Ascending aorta (tissue), 2 donors: ENCODE data around the gene CIAO3. TPM values are rescaled to one million over a fixed set of nuclear protein-coding genes. Genes with fewer than 3 reads are reported as not detected.

Experiments used
- DNase-seq, 2 donors: peaks; one replicate each; pipeline ENCODE4 v3.0.0-alpha.2; 2019; ENCODE audit warnings: low spot score in 2 of 2
- H3K27ac ChIP-seq, 2 donors: fragments of 200-600 bp; sonication (generic); one replicate each; pipeline ENCODE4 v1.5.1; 2016 to 2017; ENCODE audit warnings: mild to moderate bottlenecking in 1 of 2
- H3K27me3 ChIP-seq: fragments of 200-600 bp; sonication (generic); one replicate; pipeline ENCODE4 v1.5.1; 2017
- H3K36me3 ChIP-seq, 2 donors: fragments of 200-600 bp; sonication (generic); one replicate each; pipeline ENCODE4 v1.5.1; 2016
- H3K4me1 ChIP-seq, 2 donors: fragments of 200-600 bp; sonication (generic); one replicate each; pipeline ENCODE4 v1.5.1; 2016 to 2017; ENCODE audit warnings: mild to moderate bottlenecking in 1 of 2
- H3K4me3 ChIP-seq, 2 donors: fragments of 200-600 bp; sonication (generic); one replicate each; pipeline ENCODE4 v1.5.1; 2016 to 2017; ENCODE audit warnings: mild to moderate bottlenecking in 1 of 2
- H3K9me3 ChIP-seq, 2 donors: fragments of 200-600 bp; sonication (generic); one replicate each; pipeline ENCODE4 v1.5.1; 2016
- intact Hi-C: fragments of 100-400 bp; cut with DNase I; formaldehyde crosslinking; loops from one replicate; pipeline ENCODE4 v1.15.1; 2023
- total RNA-seq: library from RNA; depleted of rRNA; stranded (reverse); fragments of >200 nt; gene quantifications from one replicate; pipeline ENCODE4 v1.1.0, GENCODE V29; 2016
- TF ChIP-seq, protein P1 (sequence below), 3 experiments: fragments of 200-600 bp in 2 of 3; fragments of 450-650 bp in 1 of 3; sonication (generic) in 2 of 3; IDR thresholded peaks; one replicate each; pipeline ENCODE4 v1.5.1; 2016 to 2019; ENCODE audit warnings: antibody characterized with exemption in 3 of 3, mild to moderate bottlenecking in 1 of 3, moderate library complexity in 1 of 3

The CIAO3 gene
- 103 TPM for total RNA-seq

DNA sequence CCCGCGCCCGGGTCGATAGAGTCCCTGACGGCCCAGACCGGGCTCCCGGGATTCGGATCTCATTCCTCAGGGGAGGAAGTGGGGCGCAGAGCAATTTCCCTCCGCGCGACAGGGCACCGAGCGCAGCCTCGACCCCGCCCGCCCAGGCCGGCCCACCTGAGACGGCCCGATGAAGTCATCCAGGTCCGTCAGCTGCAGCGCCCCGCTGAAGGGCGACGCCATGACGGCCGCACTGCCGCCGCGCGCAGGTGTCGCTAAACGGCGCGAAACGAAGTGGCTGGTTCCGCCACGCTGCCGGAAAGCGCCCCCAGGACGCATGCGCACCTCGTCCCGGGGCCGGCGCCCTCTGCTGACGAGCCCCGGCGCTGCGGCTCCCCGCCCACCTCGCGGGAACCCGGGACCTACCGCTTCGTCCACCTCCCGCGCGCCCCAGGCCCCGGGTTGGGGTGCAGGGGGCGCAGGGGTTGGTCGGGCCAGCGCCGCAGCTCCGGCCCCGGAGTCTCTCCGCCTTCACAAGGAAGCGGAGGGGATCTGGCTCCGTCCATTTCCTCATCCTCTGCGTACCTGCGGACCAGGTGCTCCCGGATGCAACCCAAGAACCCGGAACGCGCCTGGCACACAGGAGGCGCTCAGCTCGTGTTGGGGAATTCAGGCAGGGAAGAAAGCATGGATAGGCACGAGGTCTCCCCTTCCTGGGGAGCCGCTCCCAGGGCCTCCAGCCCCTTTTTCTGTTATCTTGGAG lies at the start of gene CIAO3:
CIAO3 (minus strand) TSS at position 234 of the 742 bp plus-strand sequence; CDS start at position 222, 12 bp downstream.
- Histone ChIP-seq H3K9me3 (no peaks in the 10 kb centered on the region), H3K4me3 (peak within 1 kb of the TSS; percentile 79 to 90), H3K27me3 (no peaks in the 10 kb centered on the region), H3K27ac (peak within 1 kb of the TSS; percentile 39 to 46), H3K4me1 (peaks cover 4 to 17% of the 10 kb centered on the region in 2 donors), H3K36me3 (peaks cover 10 to 22% of the 10 kb centered on the region in 2 donors)
- TF ChIP-seq, protein P1, sequence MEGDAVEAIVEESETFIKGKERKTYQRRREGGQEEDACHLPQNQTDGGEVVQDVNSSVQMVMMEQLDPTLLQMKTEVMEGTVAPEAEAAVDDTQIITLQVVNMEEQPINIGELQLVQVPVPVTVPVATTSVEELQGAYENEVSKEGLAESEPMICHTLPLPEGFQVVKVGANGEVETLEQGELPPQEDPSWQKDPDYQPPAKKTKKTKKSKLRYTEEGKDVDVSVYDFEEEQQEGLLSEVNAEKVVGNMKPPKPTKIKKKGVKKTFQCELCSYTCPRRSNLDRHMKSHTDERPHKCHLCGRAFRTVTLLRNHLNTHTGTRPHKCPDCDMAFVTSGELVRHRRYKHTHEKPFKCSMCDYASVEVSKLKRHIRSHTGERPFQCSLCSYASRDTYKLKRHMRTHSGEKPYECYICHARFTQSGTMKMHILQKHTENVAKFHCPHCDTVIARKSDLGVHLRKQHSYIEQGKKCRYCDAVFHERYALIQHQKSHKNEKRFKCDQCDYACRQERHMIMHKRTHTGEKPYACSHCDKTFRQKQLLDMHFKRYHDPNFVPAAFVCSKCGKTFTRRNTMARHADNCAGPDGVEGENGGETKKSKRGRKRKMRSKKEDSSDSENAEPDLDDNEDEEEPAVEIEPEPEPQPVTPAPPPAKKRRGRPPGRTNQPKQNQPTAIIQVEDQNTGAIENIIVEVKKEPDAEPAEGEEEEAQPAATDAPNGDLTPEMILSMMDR (IDR thresholded peaks at IDR 0.05): peak; percentile 91 to 98 (median 93)
- peak; percentile 53 to 91 for DNase-seq
- intact Hi-C loops: loop anchor here (2.0 kb wide), 2 partner anchors 26 to 48 kb away; partner anchors contain the start of genes CHTF18, METRN and RPUSD1

DNA sequence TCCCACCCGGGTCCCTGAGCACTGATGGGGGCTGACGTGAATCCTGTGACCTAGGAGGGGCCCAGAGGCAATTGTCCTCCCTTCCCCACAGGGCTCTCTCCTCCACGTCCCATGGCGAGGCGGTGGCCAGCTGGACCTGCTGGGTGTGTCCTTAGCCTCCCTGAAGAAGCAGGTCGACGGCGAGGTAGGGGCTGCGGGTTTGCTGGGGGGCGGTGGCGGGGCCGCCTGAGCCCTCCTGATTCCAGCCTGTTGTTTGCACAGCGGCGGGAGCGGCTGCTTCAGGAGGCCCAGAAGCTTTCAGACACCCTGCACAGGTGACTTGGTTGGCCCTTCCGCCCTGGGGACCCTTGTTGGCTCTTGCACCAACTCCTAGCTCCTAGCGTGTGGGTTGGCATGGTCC lies 49.3 kb upstream of the CIAO3 start:
- Histone ChIP-seq H3K27ac (no peak overlapping the region), H3K27me3 (no peaks in the 10 kb centered on the region), H3K4me3 (no peak overlapping the region), H3K36me3 (peaks cover 0 to 9% of the 10 kb centered on the region in 2 donors), H3K9me3 (no peaks in the 10 kb centered on the region), H3K4me1 (peaks cover 7 to 17% of the 10 kb centered on the region in 2 donors)
- intact Hi-C loops: no loop called here
- no peak for DNase-seq
- TF ChIP-seq, protein P1 (IDR thresholded peaks at IDR 0.05): no peak

DNA sequence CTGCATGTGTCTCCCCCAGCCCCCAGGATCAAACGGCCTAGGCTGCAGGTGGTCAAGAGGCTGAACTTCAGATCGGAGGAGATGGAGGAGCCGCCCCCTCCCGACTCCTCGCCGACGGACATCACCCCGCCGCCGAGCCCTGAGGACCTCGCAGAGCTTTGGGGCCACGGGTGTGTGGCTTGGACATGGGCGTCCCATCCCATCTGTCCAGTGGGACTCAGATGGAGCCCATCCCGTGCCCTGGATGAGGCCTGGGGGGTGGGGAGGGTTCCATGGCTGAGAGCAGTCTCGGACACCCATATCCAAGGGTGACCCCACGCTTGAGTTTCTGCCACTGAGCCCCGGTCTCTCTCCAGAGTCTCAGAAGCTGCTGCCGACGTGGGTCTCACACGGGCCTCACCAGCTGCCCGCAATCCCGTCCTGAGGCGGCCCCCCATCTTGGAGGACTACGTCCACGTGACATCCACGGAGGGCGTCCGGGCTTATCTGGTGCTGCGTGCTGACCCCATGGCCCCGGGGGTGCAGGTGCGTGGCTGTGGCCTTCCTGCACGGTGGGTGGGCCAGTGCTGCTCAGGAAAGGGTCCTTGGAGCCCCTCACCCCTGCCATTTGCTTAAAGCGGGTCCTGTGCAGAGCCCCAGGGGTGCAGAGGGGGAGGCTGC lies 48.5 kb upstream of the CIAO3 start:
- Histone ChIP-seq H3K9me3 (no peaks in the 10 kb centered on the region), H3K4me1 (peaks cover 7 to 17% of the 10 kb centered on the region in 2 donors), H3K27me3 (no peaks in the 10 kb centered on the region), H3K4me3 (peak overlapping the region; percentile 81 to 92), H3K36me3 (peaks cover 0 to 9% of the 10 kb centered on the region in 2 donors), H3K27ac (no peak overlapping the region)
- no peak for DNase-seq
- TF ChIP-seq, protein P1 (IDR thresholded peaks at IDR 0.05): no peak
- intact Hi-C loops: loop anchor here (2.0 to 10.0 kb wide), 4 partner anchors 49 to 265 kb away; partner anchors contain the start of genes CIAO3, LMF1 and METRN

DNA sequence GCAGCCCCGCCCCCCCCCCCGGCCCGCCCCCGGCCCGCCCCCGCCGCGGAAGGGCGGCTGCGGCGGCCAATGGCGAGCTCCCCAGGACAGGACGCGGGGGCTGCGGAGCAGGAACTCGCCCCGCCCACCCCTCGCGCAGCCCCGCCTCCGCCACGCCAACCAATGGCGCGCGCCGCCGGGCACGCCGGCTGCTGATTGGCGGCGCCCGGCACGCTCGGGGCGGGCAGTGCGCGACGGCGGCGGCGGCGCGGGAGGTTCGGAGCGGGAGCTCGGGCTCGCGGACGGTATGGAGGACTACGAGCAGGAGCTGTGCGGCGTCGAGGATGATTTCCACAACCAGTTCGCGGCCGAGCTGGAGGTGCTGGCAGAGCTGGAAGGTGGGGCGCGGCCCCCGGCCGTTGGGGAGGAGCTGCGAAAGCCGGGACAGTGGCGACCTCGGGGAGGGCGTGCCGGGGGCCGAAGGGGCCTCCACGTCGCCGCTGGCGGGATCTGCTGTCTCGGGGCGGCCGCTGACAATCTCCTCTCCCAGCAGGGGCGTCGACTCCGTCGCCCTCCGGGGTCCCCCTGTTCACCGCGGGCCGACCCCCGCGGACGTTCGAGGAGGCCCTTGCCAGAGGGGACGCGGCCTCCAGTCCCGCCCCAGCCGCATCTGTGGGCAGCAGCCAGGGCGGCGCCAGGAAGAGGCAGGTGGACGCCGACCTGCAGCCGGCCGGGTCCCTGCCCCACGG lies 47.8 kb upstream of the CIAO3 start, which contains the start of gene CHTF18:
CHTF18 (plus strand) TSS at position 222 of the 728 bp plus-strand sequence; CDS start at position 287, 65 bp downstream.
- Histone ChIP-seq H3K36me3 (peaks cover 0 to 9% of the 10 kb centered on the region in 2 donors), H3K4me1 (peaks cover 7 to 17% of the 10 kb centered on the region in 2 donors)
- intact Hi-C loops: loop anchor here (1.0 to 10.0 kb wide), 5 partner anchors 19 to 266 kb away; partner anchors contain the start of genes CIAO3, LMF1 and METRN

More for the DNA sequence above, 47.8 kb upstream of the CIAO3 start, which contains the start of gene CHTF18:
- H3K4me3 ChIP-seq: peak within 1 kb of the TSS; percentile 92 to 99
- DNase-seq: peak; percentile 63 to 95
- no peaks in the 10 kb centered on the region for H3K27me3 ChIP-seq
- no peaks in the 10 kb centered on the region for H3K9me3 ChIP-seq
- TF ChIP-seq, protein P1 (IDR thresholded peaks at IDR 0.05): no peak
- peak within 1 kb of the TSS; percentile 21 to 49 for H3K27ac ChIP-seq
